Fibroblast of peridontal ligament (primary cell): ENCODE data around the gene NDUFS5.
A peak's percentile ranks its signal among the peaks of the same experiment; 100 is the strongest.
"Not testable (repeated sequence)": the region's sequence is repeated elsewhere in the genome, so short reads cannot be mapped to it uniquely, and the experiment has no call there.

Experiments
- DNase-seq: peaks from one replicate; pipeline ENCODE4 v3.0.0-alpha.2; 2010; ENCODE audit errors: extremely low read depth

NDUFS5 gene

GRCh38 chr1:39026051-39026865 is at the start of gene NDUFS5:
NDUFS5 (plus strand) TSS chr1:39026350; CDS start chr1:39028725, 2,375 bp downstream.
- peak; percentile 89 for DNase-seq

GRCh38 chr1:38977399-38978244 is 48.5 kb upstream of the NDUFS5 start:
- DNase-seq = not testable (repeated sequence)

- DNase-seq = not testable (repeated sequence)
Observed at GRCh38 chr1:38978245-38978542, 48.0 kb upstream of the NDUFS5 start.

DNA sequence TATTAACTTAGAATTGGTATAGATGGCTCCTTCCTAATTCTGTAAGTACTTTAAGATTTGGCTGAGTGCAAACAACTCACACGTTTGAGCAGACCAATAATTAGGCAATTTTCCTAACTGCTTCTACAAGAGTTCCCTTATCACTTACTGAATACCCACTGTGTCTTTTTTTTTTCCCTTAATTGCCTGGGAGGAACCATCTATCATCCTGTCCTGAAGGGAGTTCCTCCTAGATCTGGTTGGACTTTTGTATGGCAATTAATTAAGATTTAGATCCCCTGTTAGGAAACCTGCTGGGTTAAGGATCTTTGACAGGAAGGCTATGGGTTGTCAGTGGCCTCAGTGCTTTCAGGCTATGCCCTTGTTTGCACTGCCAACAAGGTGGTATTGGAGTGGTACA is 46.8 kb upstream of the NDUFS5 start:
- DNase-seq = not testable (repeated sequence)

- no peak for DNase-seq
Observed at GRCh38 chr1:38989979-38990378, 36.2 kb upstream of the NDUFS5 start.

DNA sequence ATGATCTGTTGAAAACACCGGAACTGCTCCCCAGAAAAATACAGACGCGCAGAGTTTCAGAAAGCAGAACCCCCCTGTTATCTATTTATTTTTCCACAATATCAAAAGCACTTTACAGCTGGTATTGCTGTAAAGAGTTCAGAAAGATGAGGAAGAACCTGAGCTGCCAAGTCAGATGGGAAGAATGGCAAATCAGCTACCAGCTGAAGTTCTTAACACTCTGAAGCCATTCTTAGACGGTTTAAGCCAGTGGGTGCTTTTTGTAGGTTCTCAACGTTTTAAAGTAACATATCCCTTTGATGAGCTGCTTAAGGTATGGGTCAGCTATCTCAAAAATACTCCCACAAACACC is 35.8 kb upstream of the NDUFS5 start:
- peak; percentile 51 for DNase-seq

GRCh38 chr1:38990738-38991637 is 35.2 kb upstream of the NDUFS5 start, which contains the start of gene AKIRIN1:
AKIRIN1 (plus strand) TSS chr1:38991276; CDS start chr1:38991381, 105 bp downstream.
- peak; percentile 91 for DNase-seq

- peak; percentile 23 for DNase-seq
Observed at GRCh38 chr1:38991638-38992411, 34.3 kb upstream of the NDUFS5 start.

GRCh38 chr1:38992412-38993111 is 33.6 kb upstream of the NDUFS5 start:
- DNase-seq = peak; percentile 19

DNA sequence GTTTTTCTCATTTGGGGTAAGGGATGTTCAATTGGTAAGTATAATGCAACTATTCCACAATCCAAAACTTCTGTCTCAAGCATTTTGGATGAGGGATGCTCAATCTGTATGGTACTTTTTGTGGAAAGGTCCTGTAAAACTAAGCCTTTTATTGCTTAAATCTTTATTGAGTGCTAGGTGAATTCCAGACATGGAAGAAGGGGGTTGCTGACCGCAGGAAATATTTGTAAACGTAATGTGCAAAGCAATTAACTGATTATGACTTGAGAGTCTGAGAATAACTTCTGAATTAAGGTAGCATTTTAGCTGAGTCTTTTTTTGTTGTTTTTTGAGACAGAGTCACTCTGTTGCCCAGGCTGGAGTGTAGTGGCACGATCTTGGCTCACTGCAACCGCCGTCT is 32.0 kb upstream of the NDUFS5 start:
- DNase-seq = no peak

DNA sequence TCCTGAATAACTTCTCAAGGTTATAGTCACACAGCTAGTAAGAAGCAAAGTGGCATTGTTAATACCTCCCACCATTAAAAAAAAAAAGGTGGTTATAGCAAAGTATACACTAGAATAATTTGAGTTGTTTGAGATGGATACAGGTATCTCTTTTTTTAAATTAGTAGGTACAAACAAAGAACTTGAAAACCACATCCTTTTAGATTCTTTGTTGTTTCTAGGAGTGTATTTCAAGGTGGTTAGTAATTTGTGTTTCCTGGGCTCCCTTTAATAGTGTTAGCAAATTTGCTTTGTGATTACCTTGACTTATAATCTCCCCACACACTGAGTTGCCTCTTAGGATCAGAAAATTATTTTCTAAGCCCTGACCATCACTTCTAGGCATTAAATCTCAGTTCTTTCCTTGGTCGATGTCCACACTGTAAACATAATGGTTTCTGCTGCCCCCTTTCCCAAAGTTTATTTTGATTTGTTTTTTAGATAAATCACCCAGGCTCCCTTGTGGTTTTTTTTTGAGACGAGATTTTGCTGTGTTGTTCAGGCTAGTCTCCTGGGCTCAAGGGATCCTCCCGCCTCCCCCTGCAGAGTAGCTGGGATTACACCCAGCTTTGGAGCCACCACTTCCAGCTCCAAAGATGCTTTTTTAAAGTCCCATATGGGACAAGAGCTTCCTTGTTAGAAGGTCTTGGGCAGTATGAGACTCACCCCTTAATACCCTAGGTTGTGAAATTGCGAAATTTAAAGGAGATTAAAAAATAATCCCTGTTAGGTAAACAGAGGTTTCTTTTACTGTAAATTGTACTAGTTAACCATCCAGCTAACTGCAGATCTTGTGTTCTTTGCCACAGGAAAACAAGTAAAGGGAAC is 28.9 kb upstream of the NDUFS5 start:
- DNase-seq = peak; percentile 30

GRCh38 chr1:38997901-38998190 is 28.3 kb upstream of the NDUFS5 start:
- DNase-seq = no peak

GRCh38 chr1:39001516-39002421 is 24.4 kb upstream of the NDUFS5 start:
- no peak for DNase-seq

GRCh38 chr1:39003281-39003680 is 22.9 kb upstream of the NDUFS5 start:
- peak; percentile 24 for DNase-seq

DNA sequence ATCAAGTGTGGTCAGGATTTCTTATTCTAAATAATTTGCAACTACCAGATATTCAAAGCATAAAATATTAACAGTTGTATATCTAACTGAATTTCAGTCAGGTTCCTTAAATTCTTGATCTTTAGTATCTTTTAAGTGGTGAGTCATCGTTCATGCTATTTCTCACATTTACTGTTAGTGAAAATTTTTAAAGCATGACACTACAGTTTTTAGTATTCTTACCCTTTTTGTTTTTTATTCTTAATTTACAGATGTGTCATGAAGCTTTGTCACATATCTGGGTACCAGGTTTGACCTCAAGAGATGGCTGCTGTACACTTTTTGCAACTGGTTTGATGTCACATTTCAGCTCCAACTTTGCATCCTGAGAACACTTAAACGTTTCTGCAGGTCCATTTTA is 22.4 kb upstream of the NDUFS5 start:
- DNase-seq = no peak

DNA sequence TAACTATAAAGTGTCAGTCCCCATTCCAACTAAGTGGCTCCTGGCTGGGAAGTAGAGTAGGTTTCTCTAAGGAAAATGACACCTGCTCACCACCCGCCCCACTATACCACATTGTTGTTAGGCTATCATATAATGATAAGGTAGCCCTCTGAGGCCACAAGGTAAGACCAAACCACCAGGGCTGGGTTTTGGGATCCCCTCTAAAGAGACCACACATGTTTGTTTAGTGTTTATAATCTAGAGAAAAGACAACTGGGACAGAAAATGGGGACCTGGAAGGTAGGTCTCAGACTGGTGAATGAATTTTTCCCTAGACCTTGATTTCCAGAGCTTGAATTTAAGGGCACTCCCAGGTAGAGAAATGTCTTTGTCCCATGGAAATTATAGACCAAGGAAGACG is 19.9 kb upstream of the NDUFS5 start:
- no peak for DNase-seq

DNA sequence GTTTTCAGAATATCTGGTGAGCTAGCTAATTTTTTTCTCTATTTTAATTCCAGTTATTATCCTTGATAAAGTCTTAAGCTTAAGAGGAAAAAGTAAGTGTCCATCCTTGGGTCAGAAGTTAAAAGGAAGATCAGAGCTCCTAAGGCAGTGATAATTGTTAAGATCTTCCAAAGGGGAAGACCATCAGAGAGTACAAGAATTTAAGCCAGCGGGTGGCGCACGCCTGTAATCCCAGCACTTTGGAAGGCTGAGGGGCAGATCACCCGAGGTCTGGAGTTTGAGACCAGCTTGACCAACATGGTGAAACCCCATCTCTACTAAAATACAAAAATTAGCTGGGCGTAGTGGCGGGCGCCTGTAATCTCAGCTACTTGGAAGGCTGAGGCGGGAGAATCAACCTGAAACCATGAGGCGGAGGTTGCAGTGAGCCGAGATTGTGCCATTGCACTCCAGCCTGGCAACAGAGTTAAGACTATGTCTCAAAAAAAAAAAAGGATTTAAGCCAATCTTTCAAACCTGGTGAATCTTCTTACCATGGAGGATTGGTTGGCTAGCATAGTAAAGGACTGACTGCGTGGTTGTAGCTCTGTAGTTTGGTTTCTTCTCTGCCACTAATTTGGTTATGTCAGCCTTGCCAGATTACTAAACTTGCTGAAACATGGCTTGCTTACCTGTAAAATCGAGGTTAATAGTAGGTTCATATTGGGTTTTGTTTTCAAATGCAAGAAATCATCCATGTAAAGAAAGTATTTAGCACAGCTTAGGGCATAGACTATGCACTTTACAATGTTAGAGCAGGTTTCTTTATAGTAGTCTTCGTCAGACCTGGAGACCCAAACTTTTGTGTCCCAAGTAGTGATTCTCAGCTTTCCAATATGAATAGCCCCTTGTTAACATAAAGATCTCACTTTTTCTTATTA is 19.2 kb upstream of the NDUFS5 start:
- DNase-seq = no peak

- DNase-seq = not testable (repeated sequence)
Observed at GRCh38 chr1:39014956-39015355, 11.2 kb upstream of the NDUFS5 start.
